ENCODE data around the gene GPX4. TPM values are rescaled to one million over a fixed set of nuclear protein-coding genes. Genes with fewer than 3 reads are reported as not detected.

The GPX4 gene
- total and polyA plus RNA-seq, 9 of the 15 experiments (the other 6 are each of a cell fraction or from before 2014, with no cell fraction given), result 61.4 to 661 (median 349) TPM

GRCh38 chr19:1112268-1113029 lies 8.7 kb downstream of the GPX4 start (continued):
- TF ChIP-seq THAP12 (CRISPR knock-in tag; IDR thresholded peaks at IDR 0.05) (peak; percentile 45; the same call in 1 of the 2 replicates), ARNT (IDR thresholded peaks at IDR 0.05) (no peak), NONO (IDR thresholded peaks at IDR 0.05; ENCODE audit: low read depth in 2 of 2, low read length in 1 of 2) (no peak), BHLHE40 (IDR thresholded peaks at IDR 0.05; ENCODE audit: low read length) (peak; percentile 64), PATZ1 (CRISPR knock-in tag; IDR thresholded peaks at IDR 0.05; ENCODE audit: borderline replicate concordance) (no peak)
